Measurements from ENCODE around the gene DDIT3. TPM values are rescaled to one million over a fixed set of nuclear protein-coding genes. Genes with fewer than 3 reads are reported as not detected.
A peak's percentile ranks its signal among the peaks of the same experiment; 100 is the strongest.

Gene DDIT3
- total and polyA plus RNA-seq, 2 of the 4 experiments (the other 2 are of a cell fraction), result 19.4 to 54.4 TPM

DNA sequence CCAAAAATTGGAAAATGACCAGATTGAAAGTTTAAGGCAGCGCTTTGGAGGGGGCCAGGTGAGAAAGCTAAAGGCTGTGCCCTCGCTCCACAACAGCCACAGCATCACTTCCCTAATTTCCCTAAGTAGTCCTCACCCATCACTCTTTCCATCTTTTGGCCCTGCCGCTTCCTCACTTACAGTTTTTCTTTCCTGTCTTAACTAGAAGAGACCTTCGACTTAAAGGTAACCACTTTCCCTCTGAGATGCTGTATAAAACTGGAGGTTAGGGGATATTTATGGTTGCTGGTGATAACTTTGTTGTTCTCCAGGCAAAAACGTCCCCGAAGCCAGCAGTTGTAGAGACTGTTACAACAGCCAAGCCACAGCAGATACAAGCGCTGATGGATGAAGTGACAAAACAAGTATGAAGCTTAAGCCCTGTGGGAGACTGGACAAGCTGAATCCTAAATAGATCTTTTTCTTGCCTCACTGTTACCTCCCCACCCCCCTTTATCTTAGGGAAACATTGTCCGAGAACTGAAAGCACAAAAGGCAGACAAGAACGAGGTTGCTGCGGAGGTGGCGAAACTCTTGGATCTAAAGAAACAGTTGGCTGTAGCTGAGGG lies 4.3 kb downstream of the DDIT3 start:
- no peak for ATAC-seq (ENCODE audit: low read depth)
- intact Hi-C loops (cut with micrococcal nuclease), result no loop called here
- H3K14ac ChIP-seq (replicated peaks; ENCODE audit: low read depth, low read length), result no peak overlapping the region
- no peak overlapping the region; the same call in 1 of the 2 replicates for H2AK5ac ChIP-seq (ENCODE audit: low read depth, low read length)
- no peak overlapping the region for H3K9ac ChIP-seq (ENCODE audit: low read depth, low read length)
- H4K5ac ChIP-seq (ENCODE audit: low read depth, low read length), result no peak overlapping the region
- WGBS, 2 experiments (ENCODE audit: extremely low coverage in 2 of 2, insufficient read length in 1 of 2), result 100% methylated on average over 1 of the region's 11 CpGs; no CpG with 5 or more reads in 1 of the 2 experiments
- in situ Hi-C loops (cut with MboI; ENCODE audit: low sequenced_read_pairs), result no loop called here
- H3K4me3 ChIP-seq (ENCODE audit: insufficient read depth, low read depth, low read length), result no peak overlapping the region
- no peak overlapping the region for H4K91ac ChIP-seq (ENCODE audit: insufficient read depth, low read depth, low read length)
- no peaks in the 10 kb centered on the region for H3K27me3 ChIP-seq (ENCODE audit: control insufficient read depth, insufficient read depth, low read length)
- dilution Hi-C loops (cut with HindIII; ENCODE audit: low sequenced_read_pairs, unreplicated experiment), result no loop called here
- peak; percentile 23 for DNase-seq
- CTCF ChIA-PET, result no interaction called here
- H2BK120ac ChIP-seq (ENCODE audit: low read depth, low read length), result no peak overlapping the region
- TF ChIP-seq, protein P1, sequence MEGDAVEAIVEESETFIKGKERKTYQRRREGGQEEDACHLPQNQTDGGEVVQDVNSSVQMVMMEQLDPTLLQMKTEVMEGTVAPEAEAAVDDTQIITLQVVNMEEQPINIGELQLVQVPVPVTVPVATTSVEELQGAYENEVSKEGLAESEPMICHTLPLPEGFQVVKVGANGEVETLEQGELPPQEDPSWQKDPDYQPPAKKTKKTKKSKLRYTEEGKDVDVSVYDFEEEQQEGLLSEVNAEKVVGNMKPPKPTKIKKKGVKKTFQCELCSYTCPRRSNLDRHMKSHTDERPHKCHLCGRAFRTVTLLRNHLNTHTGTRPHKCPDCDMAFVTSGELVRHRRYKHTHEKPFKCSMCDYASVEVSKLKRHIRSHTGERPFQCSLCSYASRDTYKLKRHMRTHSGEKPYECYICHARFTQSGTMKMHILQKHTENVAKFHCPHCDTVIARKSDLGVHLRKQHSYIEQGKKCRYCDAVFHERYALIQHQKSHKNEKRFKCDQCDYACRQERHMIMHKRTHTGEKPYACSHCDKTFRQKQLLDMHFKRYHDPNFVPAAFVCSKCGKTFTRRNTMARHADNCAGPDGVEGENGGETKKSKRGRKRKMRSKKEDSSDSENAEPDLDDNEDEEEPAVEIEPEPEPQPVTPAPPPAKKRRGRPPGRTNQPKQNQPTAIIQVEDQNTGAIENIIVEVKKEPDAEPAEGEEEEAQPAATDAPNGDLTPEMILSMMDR (conservative IDR thresholded peaks at IDR 0.05; ENCODE audit: low read depth, low read length), result no peak
- TF ChIP-seq CEBPB (IDR thresholded peaks at IDR 0.05; ENCODE audit: low read depth, low read length), result no peak
- no peak for TF ChIP-seq FOS (IDR thresholded peaks at IDR 0.05; ENCODE audit: low read depth, low read length)
- TF ChIP-seq, protein P2, sequence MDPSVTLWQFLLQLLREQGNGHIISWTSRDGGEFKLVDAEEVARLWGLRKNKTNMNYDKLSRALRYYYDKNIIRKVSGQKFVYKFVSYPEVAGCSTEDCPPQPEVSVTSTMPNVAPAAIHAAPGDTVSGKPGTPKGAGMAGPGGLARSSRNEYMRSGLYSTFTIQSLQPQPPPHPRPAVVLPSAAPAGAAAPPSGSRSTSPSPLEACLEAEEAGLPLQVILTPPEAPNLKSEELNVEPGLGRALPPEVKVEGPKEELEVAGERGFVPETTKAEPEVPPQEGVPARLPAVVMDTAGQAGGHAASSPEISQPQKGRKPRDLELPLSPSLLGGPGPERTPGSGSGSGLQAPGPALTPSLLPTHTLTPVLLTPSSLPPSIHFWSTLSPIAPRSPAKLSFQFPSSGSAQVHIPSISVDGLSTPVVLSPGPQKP (IDR thresholded peaks at IDR 0.05; ENCODE audit: borderline replicate concordance, low read depth, low read length), result no peak
- no peak for TF ChIP-seq MXI1 (IDR thresholded peaks at IDR 0.05; ENCODE audit: borderline replicate concordance, low read depth, low read length)
- TF ChIP-seq NFE2L2 (IDR thresholded peaks at IDR 0.05; ENCODE audit: low read depth, low read length), result no peak
- H3K4me2 ChIP-seq (ENCODE audit: low read depth, low read length), result no peak overlapping the region
- BruUV-seq (replicated peaks), result no TSS peak
- no peak overlapping the region for H2BK15ac ChIP-seq (ENCODE audit: low read depth, low read length)
- no peak overlapping the region; the same call in 1 of the 2 replicates for H3K56ac ChIP-seq (ENCODE audit: extremely low read depth, insufficient read depth, low read length)
- H4K8ac ChIP-seq (ENCODE audit: low read depth in 2 of 2, low read length in 2 of 2), result no peak overlapping the region
- H3K9me1 ChIP-seq (ENCODE audit: insufficient read depth, low read length), result peaks cover 3% of the 10 kb centered on the region; the same call in 1 of the 2 replicates
- POLR2A ChIA-PET (ENCODE audit: unreplicated experiment), result no interaction called here
- no peak overlapping the region for H2AK9ac ChIP-seq (replicated peaks; ENCODE audit: low read depth, low read length, poor library complexity)
- H3K23ac ChIP-seq (ENCODE audit: low read depth, low read length), result no peak overlapping the region
- H3K18ac ChIP-seq (ENCODE audit: low read depth, low read length), result no peak overlapping the region
- no peak overlapping the region for H3K27ac ChIP-seq (ENCODE audit: insufficient read depth, low read length)
- no peak overlapping the region for H3K4ac ChIP-seq (ENCODE audit: low read depth, low read length)
- H4K20me1 ChIP-seq (ENCODE audit: insufficient read depth, low read length), result peaks cover 86% of the 10 kb centered on the region
- H2BK20ac ChIP-seq (ENCODE audit: low read depth, low read length), result no peak overlapping the region
- H2BK5ac ChIP-seq (ENCODE audit: low read depth, low read length, poor library complexity, severe bottlenecking), result no peak overlapping the region
- no peak overlapping the region for H2AFZ ChIP-seq (replicated peaks; ENCODE audit: low read length, poor library complexity)
- H3K9me3 ChIP-seq (ENCODE audit: control insufficient read depth, insufficient read depth, low read length), result no peaks in the 10 kb centered on the region
- peaks cover 21 to 76% of the 10 kb centered on the region in 2 experiments for H3K79me1 ChIP-seq (ENCODE audit: low read depth in 1 of 2, low read length in 2 of 2)
- H3K36me3 ChIP-seq (ENCODE audit: control insufficient read depth, insufficient read depth, low read length), result peaks cover 65% of the 10 kb centered on the region
- peaks cover 3% of the 10 kb centered on the region for H3K4me1 ChIP-seq (ENCODE audit: control insufficient read depth, insufficient read depth, low read length)

All from IMR-90 (cell line).